HG02981 (cell line): ENCODE measurements around the gene ESYT2.

Source experiments
- ATAC-seq: cut with Tn5 transposase; IDR thresholded peaks from one replicate; pipeline ENCODE4 v1.9.1; 2021; ENCODE audit warnings: mild to moderate bottlenecking, moderate library complexity; ENCODE audit not compliant: unreplicated experiment

ESYT2 gene

GRCh38 chr7:158805937-158806336, 23.4 kb downstream of the ESYT2 start:
- ATAC-seq = no peak

GRCh38 chr7:158805414-158805813, 23.9 kb downstream of the ESYT2 start:
- ATAC-seq = no peak

- ATAC-seq = no peak
Observed at GRCh38 chr7:158804335-158804734, 25.0 kb downstream of the ESYT2 start.

GRCh38 chr7:158803367-158803969, 25.8 kb downstream of the ESYT2 start:
- no peak for ATAC-seq

- ATAC-seq = no peak
Observed at GRCh38 chr7:158802535-158803366, 26.6 kb downstream of the ESYT2 start.

- ATAC-seq = no peak
Observed at GRCh38 chr7:158798741-158799140, 30.6 kb downstream of the ESYT2 start.

GRCh38 chr7:158796667-158797066, 32.6 kb downstream of the ESYT2 start:
- no peak for ATAC-seq

GRCh38 chr7:158795272-158795671, 34.0 kb downstream of the ESYT2 start:
- ATAC-seq = no peak

GRCh38 chr7:158791107-158791506, 38.2 kb downstream of the ESYT2 start:
- no peak for ATAC-seq

GRCh38 chr7:158789842-158790241, 39.5 kb downstream of the ESYT2 start:
- no peak for ATAC-seq

- no peak for ATAC-seq
Observed at GRCh38 chr7:158786898-158787297, 42.4 kb downstream of the ESYT2 start.

GRCh38 chr7:158784270-158784669, 45.0 kb downstream of the ESYT2 start:
- no peak for ATAC-seq

GRCh38 chr7:158783595-158783994, 45.7 kb downstream of the ESYT2 start:
- no peak for ATAC-seq

GRCh38 chr7:158782761-158783401, 46.4 kb downstream of the ESYT2 start:
- ATAC-seq = no peak

GRCh38 chr7:158781974-158782664, 47.2 kb downstream of the ESYT2 start:
- no peak for ATAC-seq

GRCh38 chr7:158781217-158781973, 47.9 kb downstream of the ESYT2 start:
- ATAC-seq = no peak

GRCh38 chr7:158779061-158780000, 50.0 kb downstream of the ESYT2 start:
- no peak for ATAC-seq

GRCh38 chr7:158778471-158778870, 50.8 kb downstream of the ESYT2 start:
- ATAC-seq = no peak

- ATAC-seq = no peak
Observed at GRCh38 chr7:158777793-158778192, 51.5 kb downstream of the ESYT2 start.

- ATAC-seq = no peak
Observed at GRCh38 chr7:158776474-158776873, 52.8 kb downstream of the ESYT2 start.
